Measurements from ENCODE around the gene XDH.

- TF ChIP-seq CTCF (IDR thresholded peaks at IDR 0.05): no peak
- TF ChIP-seq POLR2A (IDR thresholded peaks at IDR 0.05): no peak
- TF ChIP-seq POLR2AphosphoS5 (IDR thresholded peaks at IDR 0.05): no peak
- no peak for TF ChIP-seq EP300 (IDR thresholded peaks at IDR 0.05; ENCODE audit: low read depth)
Observed at GRCh38 chr2:31359229-31359628, 55.3 kb downstream of the XDH start.
